HL-60/S4 treated with phorbol 12-myristate 13-acetate at 8.2 ng/mL for 4 days and 3 days (cell line): ENCODE data around the gene KCNK7.

Experiments used
- in situ Hi-C: fragments of 300-500 bp; cut with MboI; formaldehyde crosslinking; loops from 2 replicates; pipeline ENCODE4 v1.15.0; 2022; ENCODE audit warnings: low sequenced_read_pairs

Gene KCNK7

GRCh38 chr11:65627202-65627601 is 31.6 kb upstream of the KCNK7 start:
- in situ Hi-C loops, result no loop called here

- in situ Hi-C loops, result no loop called here
These were observed 30.2 kb upstream of the KCNK7 start for GRCh38 chr11:65625628-65626342.

GRCh38 chr11:65624931-65625627 is 29.5 kb upstream of the KCNK7 start:
- in situ Hi-C loops, result no loop called here

- in situ Hi-C loops, result no loop called here
These were observed 28.4 kb upstream of the KCNK7 start for GRCh38 chr11:65623852-65624616.

DNA sequence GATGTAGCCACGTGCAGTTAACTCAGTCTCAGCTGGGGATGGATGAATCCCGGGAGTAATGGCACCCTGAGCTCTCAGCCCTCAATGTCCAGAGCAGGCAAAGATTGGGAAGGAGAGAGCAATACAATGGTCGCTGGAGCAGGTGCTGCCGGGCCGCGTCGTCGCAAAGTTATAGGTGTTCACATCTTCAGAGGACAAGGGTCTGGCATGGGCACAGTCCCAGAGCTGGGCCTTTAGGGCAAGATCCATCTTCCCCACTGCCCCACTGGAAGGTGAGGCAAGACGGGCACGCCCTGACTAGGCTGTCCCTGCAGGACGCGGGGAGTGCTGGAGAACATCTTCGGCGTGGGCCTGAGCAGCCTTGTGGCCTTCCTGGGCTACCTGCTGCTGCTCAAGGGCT is 27.6 kb upstream of the KCNK7 start:
- in situ Hi-C loops, result no loop called here

DNA sequence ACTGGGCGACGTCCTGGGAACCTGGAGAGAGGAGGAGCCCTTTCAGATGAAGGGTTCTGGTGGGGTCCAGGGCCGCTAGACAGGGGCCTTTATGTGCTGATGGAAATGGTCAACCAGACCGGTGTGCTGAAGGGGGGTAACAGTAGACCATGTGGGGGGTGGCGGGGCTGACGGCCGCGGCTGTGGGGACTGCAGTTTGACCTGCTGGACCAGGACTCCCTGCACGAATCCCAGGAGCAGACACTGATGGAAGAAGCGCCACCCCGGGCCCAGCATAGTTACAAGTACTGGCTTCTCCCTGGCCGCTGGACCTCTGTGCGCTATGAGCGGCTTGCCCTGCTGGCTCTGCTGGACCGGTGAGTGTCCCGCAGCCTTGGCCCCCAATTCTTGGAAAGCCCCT is 26.4 kb upstream of the KCNK7 start:
- in situ Hi-C loops, result no loop called here

GRCh38 chr11:65621460-65621859 is 25.9 kb upstream of the KCNK7 start:
- in situ Hi-C loops, result no loop called here

DNA sequence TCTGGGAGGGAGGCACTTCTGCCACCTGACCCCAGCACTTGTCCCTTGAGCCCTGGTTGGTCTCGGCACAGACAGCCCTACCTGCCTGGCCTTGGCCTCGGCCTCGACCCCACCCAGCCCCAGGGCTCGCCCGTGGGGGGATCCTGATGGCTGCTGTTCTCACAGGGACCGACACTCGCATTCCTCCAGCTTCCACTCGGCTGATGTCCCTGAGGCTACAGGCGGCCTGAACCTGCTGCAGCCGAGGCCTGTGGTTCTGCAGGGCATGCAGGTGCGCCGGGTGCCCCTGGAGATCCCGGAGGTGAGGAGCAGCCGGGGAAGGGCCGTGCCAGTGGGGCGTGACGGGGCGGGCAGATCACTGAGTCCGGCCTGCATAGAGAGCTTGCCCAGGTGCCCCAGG is 25.1 kb upstream of the KCNK7 start:
- in situ Hi-C loops, result no loop called here

- in situ Hi-C loops, result no loop called here
These were observed 23.8 kb upstream of the KCNK7 start for GRCh38 chr11:65619281-65619928.

GRCh38 chr11:65618763-65619162 is 23.2 kb upstream of the KCNK7 start:
- in situ Hi-C loops, result no loop called here

DNA sequence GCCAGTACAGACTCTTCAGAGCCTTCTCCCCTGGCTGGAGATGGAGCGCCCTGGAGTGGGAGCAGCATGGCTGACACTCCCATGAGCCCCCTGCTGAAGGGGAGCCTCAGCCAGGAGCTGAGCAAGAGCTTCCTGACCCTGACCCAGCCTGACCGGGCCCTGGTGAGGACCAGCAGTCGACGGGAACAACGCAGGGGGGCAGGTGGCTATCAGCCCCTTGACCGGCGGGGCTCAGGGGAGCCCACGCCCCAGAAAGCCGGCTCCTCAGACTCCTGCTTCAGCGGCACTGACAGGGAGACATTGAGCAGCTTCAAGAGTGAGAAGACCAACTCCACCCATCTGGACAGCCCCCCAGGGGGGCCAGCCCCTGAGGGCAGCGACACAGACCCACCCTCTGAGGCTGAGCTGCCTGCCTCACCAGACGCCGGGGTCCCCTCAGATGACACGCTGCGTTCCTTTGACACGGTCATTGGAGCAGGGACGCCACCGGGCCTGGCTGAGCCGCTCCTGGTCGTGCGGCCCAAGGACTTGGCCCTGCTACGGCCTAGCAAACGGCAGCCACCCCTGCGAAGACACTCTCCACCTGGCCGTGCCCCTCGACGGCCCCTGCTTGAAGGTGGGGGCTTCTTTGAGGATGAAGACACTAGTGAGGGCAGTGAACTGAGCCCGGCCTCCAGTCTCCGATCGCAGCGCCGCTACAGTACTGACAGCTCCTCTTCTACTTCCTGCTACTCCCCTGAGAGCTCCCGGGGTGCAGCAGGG is 22.6 kb upstream of the KCNK7 start:
- in situ Hi-C loops, result no loop called here

DNA sequence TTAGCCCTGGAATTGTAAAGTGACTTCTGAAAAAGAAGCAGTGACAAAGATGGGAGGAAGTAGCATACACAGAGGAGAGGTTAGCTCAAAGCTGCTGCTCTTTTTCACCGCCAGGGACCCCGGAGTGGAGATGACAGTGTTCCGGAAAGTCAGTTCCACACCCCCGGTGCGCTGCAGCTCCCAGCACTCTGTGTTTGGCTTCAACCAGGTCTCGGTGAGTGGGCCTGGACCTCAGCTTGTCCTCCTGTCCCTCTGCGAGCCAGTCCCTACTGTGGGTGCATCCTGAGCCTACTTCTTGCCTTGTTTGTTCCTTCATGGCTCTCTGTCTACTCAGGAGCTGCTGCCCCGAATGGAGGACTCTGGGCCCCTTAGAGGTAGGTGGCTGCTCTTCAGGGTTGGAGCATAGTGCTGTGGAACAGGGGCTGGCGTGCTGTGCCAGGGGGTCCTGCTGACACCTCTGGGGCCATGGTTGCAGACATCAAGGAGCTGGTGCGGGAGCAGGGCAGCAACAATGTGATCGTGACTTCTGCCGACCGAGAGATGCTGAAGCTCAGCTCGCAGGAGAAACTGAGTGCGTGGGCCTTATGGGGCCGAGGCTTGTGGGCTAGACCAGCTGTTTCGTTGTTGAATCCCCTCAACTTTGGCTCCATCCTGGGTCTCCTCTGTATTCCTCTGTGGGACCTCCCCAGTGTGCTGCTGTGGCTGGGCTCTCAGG is 21.7 kb upstream of the KCNK7 start:
- in situ Hi-C loops, result no loop called here

DNA sequence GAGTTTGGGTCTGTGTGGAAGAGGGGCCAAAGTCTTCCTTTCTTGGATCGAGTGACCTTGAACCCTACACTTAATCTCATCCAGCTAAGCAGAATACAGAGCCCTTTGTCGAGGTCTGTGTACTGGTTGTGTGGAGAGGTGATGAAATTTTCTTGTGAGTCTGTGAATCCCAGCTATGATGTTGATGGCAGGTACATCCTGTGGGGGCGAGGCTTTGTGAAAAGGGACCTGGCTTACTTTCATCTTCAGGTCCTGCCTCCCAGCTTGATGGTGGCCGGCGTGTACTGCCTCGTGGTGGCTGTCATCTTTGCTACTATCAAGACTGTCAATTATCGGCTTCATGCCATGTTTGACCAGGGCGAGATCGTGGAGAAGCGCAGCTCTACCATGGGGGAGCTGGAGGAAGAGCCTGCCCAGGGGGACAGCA is 21.0 kb upstream of the KCNK7 start:
- in situ Hi-C loops, result no loop called here

DNA sequence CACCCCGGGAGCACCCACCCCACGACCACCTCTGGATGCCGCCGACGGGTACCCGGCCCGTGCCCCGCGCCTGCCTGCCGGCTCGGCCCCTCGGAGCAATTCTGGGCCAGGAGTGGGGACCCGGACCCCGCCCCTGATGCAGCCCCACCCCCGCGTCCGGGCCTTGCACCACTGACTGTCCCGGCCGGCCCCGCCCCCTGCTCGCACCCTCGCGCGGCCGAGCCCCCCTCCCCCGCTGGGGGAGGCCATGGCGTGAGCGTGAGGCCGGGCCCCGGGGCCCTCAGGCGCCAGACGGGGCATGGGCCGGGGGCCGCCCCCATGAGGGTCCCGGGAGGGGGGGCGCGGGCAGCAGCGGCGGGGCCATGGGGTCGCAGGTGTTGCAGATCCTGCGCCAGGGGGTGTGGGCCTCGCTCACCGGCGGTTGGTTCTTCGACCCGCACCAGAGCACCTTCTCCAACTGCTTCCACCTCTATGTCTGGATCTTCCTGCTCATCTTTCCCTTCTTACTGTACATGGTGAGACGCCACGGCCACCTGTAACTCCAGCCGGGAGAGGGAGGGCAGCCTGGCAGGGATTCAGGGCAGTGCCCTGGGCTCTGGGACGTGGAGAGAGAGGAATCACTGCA is 20.5 kb upstream of the KCNK7 start:
- in situ Hi-C loops, result no loop called here

GRCh38 chr11:65615229-65615949 is 19.8 kb upstream of the KCNK7 start, which contains the start of gene PCNX3:
Gene PCNX3, plus strand, starts transcription at chr11:65615776. Its CDS starts 536 bp downstream, at chr11:65616312.
- in situ Hi-C loops, result no loop called here

- in situ Hi-C loops, result no loop called here
These were observed 17.7 kb upstream of the KCNK7 start for GRCh38 chr11:65613091-65613928.

- in situ Hi-C loops, result no loop called here
These were observed 17.1 kb upstream of the KCNK7 start for GRCh38 chr11:65612691-65613090.
